SU-DHL-6 (cell line): ENCODE results near the gene LRRTM3.

Experiments
- EZH2phosphoT487 ChIP-seq: fragments of 200-600 bp; sonication (generic), shearing (Covaris generic); conservative IDR thresholded peaks from 2 replicates; pipeline ENCODE4 v1.6.1; 2018; ENCODE audit warnings: mild to moderate bottlenecking, antibody characterized with exemption, low read length, moderate library complexity, mixed read lengths
- TF ChIP-seq, protein P1 (sequence below): fragments of 200-600 bp; sonication (generic); IDR thresholded peaks from one replicate; pipeline ENCODE4 v1.5.1; 2017; ENCODE audit warnings: antibody characterized with exemption, mild to moderate bottlenecking, low read length, moderate library complexity; ENCODE audit not compliant: insufficient read depth, poor library complexity, severe bottlenecking

DNA sequence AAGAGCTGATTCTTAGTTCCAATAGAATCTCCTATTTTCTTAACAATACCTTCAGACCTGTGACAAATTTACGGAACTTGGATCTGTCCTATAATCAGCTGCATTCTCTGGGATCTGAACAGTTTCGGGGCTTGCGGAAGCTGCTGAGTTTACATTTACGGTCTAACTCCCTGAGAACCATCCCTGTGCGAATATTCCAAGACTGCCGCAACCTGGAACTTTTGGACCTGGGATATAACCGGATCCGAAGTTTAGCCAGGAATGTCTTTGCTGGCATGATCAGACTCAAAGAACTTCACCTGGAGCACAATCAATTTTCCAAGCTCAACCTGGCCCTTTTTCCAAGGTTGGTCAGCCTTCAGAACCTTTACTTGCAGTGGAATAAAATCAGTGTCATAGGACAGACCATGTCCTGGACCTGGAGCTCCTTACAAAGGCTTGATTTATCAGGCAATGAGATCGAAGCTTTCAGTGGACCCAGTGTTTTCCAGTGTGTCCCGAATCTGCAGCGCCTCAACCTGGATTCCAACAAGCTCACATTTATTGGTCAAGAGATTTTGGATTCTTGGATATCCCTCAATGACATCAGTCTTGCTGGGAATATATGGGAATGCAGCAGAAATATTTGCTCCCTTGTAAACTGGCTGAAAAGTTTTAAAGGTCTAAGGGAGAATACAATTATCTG is 1.6 kb downstream of the LRRTM3 start:
- TF ChIP-seq, protein P1, sequence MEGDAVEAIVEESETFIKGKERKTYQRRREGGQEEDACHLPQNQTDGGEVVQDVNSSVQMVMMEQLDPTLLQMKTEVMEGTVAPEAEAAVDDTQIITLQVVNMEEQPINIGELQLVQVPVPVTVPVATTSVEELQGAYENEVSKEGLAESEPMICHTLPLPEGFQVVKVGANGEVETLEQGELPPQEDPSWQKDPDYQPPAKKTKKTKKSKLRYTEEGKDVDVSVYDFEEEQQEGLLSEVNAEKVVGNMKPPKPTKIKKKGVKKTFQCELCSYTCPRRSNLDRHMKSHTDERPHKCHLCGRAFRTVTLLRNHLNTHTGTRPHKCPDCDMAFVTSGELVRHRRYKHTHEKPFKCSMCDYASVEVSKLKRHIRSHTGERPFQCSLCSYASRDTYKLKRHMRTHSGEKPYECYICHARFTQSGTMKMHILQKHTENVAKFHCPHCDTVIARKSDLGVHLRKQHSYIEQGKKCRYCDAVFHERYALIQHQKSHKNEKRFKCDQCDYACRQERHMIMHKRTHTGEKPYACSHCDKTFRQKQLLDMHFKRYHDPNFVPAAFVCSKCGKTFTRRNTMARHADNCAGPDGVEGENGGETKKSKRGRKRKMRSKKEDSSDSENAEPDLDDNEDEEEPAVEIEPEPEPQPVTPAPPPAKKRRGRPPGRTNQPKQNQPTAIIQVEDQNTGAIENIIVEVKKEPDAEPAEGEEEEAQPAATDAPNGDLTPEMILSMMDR, result no peak
- TF ChIP-seq EZH2phosphoT487, result no peak
